ENCODE data around the gene DOCK4.

The DOCK4 gene

GRCh38 chr7:112185005-112185834, 21.0 kb downstream of the DOCK4 start:
- DNase-seq: no peak

GRCh38 chr7:112184455-112184854, 21.7 kb downstream of the DOCK4 start:
- DNase-seq: no peak

GRCh38 chr7:112183266-112183665, 22.9 kb downstream of the DOCK4 start:
- DNase-seq: no peak

- no peak for DNase-seq
Measured at GRCh38 chr7:112182749-112183148, 23.4 kb downstream of the DOCK4 start.

- DNase-seq: no peak
Measured at GRCh38 chr7:112180223-112180622, 26.0 kb downstream of the DOCK4 start.

- DNase-seq: no peak
Measured at GRCh38 chr7:112176693-112177415, 29.3 kb downstream of the DOCK4 start.

GRCh38 chr7:112176241-112176640, 30.0 kb downstream of the DOCK4 start:
- no peak for DNase-seq

GRCh38 chr7:112174192-112174591, 32.0 kb downstream of the DOCK4 start:
- DNase-seq: no peak

GRCh38 chr7:112173568-112173905, 32.7 kb downstream of the DOCK4 start:
- DNase-seq: no peak

- no peak for DNase-seq
Measured at GRCh38 chr7:112172870-112173567, 33.2 kb downstream of the DOCK4 start.

GRCh38 chr7:112171673-112172072, 34.5 kb downstream of the DOCK4 start:
- no peak for DNase-seq

GRCh38 chr7:112168915-112169314, 37.3 kb downstream of the DOCK4 start:
- DNase-seq: no peak

GRCh38 chr7:112167147-112167546, 39.1 kb downstream of the DOCK4 start:
- DNase-seq: no peak

- DNase-seq: no peak
Measured at GRCh38 chr7:112162784-112163506, 43.3 kb downstream of the DOCK4 start.

GRCh38 chr7:112162142-112162766, 43.9 kb downstream of the DOCK4 start:
- peak; percentile 34 for DNase-seq

GRCh38 chr7:112161253-112162141, 44.7 kb downstream of the DOCK4 start:
- DNase-seq: no peak

- DNase-seq: no peak
Measured at GRCh38 chr7:112160771-112161150, 45.4 kb downstream of the DOCK4 start.

- no peak for DNase-seq
Measured at GRCh38 chr7:112160130-112160770, 45.9 kb downstream of the DOCK4 start.

- DNase-seq: no peak
Measured at GRCh38 chr7:112159351-112159750, 46.8 kb downstream of the DOCK4 start.

GRCh38 chr7:112157072-112157471, 49.1 kb downstream of the DOCK4 start:
- DNase-seq: no peak

GRCh38 chr7:112156412-112156811, 49.8 kb downstream of the DOCK4 start:
- DNase-seq: no peak
